ENCODE results near the gene PIK3R2. TPM values are rescaled to one million over a fixed set of nuclear protein-coding genes. Genes with fewer than 3 reads are reported as not detected.

PIK3R2 gene
- total and polyA plus RNA-seq, 2 experiments from 2014 or later: 1.5 to 29.2 TPM

GRCh38 chr19:18137657-18138339 lies 15.2 kb upstream of the PIK3R2 start:
- Histone ChIP-seq H3K9me3 (ENCODE audit: low read depth) (no peaks in the 10 kb centered on the region), H3K27me3 (replicated peaks; ENCODE audit: insufficient read depth) (no peaks in the 10 kb centered on the region), H3K4me3 (no peak overlapping the region), H2AFZ (no peak overlapping the region), H3K9ac (no peak overlapping the region), H3K36me3 (ENCODE audit: low read depth) (peaks cover 8% of the 10 kb centered on the region; the same call in 1 of the 2 replicates), H4K20me1 (ENCODE audit: insufficient read depth) (no peaks in the 10 kb centered on the region), H3K4me1 (ENCODE audit: insufficient read depth) (no peaks in the 10 kb centered on the region), H3K9me2 (ENCODE audit: insufficient read depth) (no peaks in the 10 kb centered on the region), H3F3A (ENCODE audit: insufficient read depth) (no peaks in the 10 kb centered on the region), H3K79me2 (ENCODE audit: insufficient read depth) (no peaks in the 10 kb centered on the region), H3K4me2 (ENCODE audit: unreplicated experiment) (no peak overlapping the region), H3K27ac (no peak overlapping the region)
- no peak for DNase-seq
- 94% methylated on average over 9 of the region's 9 CpGs for WGBS, 2 experiments (ENCODE audit: low coverage in 1 of 2, low lambda C conversion rate in 2 of 2, missing lambda C conversion rate in 2 of 2)
- in situ Hi-C loops (cut with MboI): no loop called here
- no peak for TF ChIP-seq EZH2 (IDR thresholded peaks at IDR 0.05; ENCODE audit: insufficient read depth, poor library complexity, severe bottlenecking)

- no peak overlapping the region for H3K9ac ChIP-seq
- H4K20me1 ChIP-seq (ENCODE audit: insufficient read depth): no peaks in the 10 kb centered on the region
- H3K36me3 ChIP-seq (ENCODE audit: low read depth): peaks cover 12% of the 10 kb centered on the region; the same call in 1 of the 2 replicates
- WGBS, 2 experiments (ENCODE audit: low coverage in 1 of 2, low lambda C conversion rate in 2 of 2, missing lambda C conversion rate in 2 of 2): 96% methylated on average over 1 of the region's 1 CpG
- no peaks in the 10 kb centered on the region for H3F3A ChIP-seq (ENCODE audit: insufficient read depth)
- no peaks in the 10 kb centered on the region for H3K9me3 ChIP-seq (ENCODE audit: low read depth)
- in situ Hi-C loops (cut with MboI): no loop called here
- no peak overlapping the region for H3K4me2 ChIP-seq (ENCODE audit: unreplicated experiment)
- H3K27me3 ChIP-seq (replicated peaks; ENCODE audit: insufficient read depth): no peaks in the 10 kb centered on the region
- no peaks in the 10 kb centered on the region for H3K79me2 ChIP-seq (ENCODE audit: insufficient read depth)
- no peak for DNase-seq
- H3K4me1 ChIP-seq (ENCODE audit: insufficient read depth): no peaks in the 10 kb centered on the region
- H3K27ac ChIP-seq: no peak overlapping the region
- no peak overlapping the region for H3K4me3 ChIP-seq
- no peak overlapping the region for H2AFZ ChIP-seq
- TF ChIP-seq EZH2phosphoT487 (IDR thresholded peaks at IDR 0.05; ENCODE audit: insufficient read depth, low read depth): no peak
- no peaks in the 10 kb centered on the region for H3K9me2 ChIP-seq (ENCODE audit: insufficient read depth)
Observed at GRCh38 chr19:18140473-18140872, 12.5 kb upstream of the PIK3R2 start.

DNA sequence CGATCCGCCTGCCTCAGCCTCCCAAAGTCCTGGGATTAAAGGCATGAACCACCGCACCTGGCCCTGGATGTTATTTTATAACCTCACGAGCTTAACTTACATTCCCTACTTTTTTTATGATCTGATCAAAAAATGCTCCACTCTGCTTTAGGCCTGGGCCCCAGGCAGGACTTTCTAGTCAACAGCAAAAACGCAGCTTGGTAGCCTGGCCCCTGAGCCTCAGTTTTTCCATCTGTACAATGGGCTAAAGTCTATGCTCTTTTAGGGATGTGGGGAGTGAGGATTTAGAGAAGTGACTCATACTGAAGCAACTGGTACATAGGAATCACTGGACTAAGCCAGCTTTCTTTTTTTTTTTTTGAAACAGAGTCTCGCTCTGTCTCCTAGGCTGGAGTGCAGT lies 11.9 kb upstream of the PIK3R2 start:
- Histone ChIP-seq H3F3A (ENCODE audit: insufficient read depth) (no peaks in the 10 kb centered on the region), H4K20me1 (ENCODE audit: insufficient read depth) (no peaks in the 10 kb centered on the region), H3K36me3 (ENCODE audit: low read depth) (peaks cover 13% of the 10 kb centered on the region; the same call in 1 of the 2 replicates), H3K9me3 (ENCODE audit: low read depth) (no peaks in the 10 kb centered on the region), H3K27me3 (replicated peaks; ENCODE audit: insufficient read depth) (no peaks in the 10 kb centered on the region), H3K4me2 (ENCODE audit: unreplicated experiment) (no peak overlapping the region), H3K27ac (no peak overlapping the region), H3K9ac (no peak overlapping the region), H3K4me3 (no peak overlapping the region), H3K4me1 (ENCODE audit: insufficient read depth) (no peaks in the 10 kb centered on the region), H3K79me2 (ENCODE audit: insufficient read depth) (no peaks in the 10 kb centered on the region), H3K9me2 (ENCODE audit: insufficient read depth) (no peaks in the 10 kb centered on the region), H2AFZ (no peak overlapping the region)
- TF ChIP-seq EZH2 (IDR thresholded peaks at IDR 0.05; ENCODE audit: insufficient read depth, poor library complexity, severe bottlenecking) (no peak), EZH2phosphoT487 (IDR thresholded peaks at IDR 0.05; ENCODE audit: insufficient read depth, low read depth) (no peak)
- DNase-seq: peak; percentile 31
- in situ Hi-C loops (cut with MboI): no loop called here
- WGBS, 2 experiments (ENCODE audit: low coverage in 1 of 2, low lambda C conversion rate in 2 of 2, missing lambda C conversion rate in 2 of 2): 86% methylated on average over 5 to 6 of the region's 6 CpGs

DNA sequence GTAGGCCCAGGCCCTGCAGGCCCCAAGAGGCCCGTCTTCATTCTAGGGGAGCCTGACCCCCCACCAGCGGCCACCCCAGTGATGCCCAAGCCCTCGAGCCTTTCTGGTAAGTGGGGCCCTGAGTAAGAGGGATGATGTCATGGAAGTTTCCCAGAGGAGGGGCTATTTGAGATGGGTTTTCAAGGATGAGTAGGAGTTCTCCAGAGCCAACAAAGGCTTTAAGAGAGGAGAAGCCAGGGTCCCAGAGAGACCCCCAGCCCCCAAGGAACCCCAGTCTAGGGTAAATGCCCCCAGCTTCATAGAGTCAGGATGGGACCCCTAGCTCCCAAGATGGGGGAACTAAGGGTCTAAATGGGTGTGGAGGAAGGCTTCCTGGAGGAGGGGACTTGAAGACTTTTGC lies 9.1 kb upstream of the PIK3R2 start:
- no peak overlapping the region for H3K27ac ChIP-seq
- no peak overlapping the region for H3K4me3 ChIP-seq
- in situ Hi-C loops (cut with MboI): no loop called here

More for the DNA sequence above, 9.1 kb upstream of the PIK3R2 start:
- Histone ChIP-seq H4K20me1 (ENCODE audit: insufficient read depth) (no peaks in the 10 kb centered on the region), H3K4me1 (ENCODE audit: insufficient read depth) (no peaks in the 10 kb centered on the region), H3K27me3 (replicated peaks; ENCODE audit: insufficient read depth) (no peaks in the 10 kb centered on the region), H3K36me3 (ENCODE audit: low read depth) (peaks cover 13% of the 10 kb centered on the region; the same call in 1 of the 2 replicates), H3K4me2 (ENCODE audit: unreplicated experiment) (no peak overlapping the region), H3K9me3 (ENCODE audit: low read depth) (no peaks in the 10 kb centered on the region), H3K79me2 (ENCODE audit: insufficient read depth) (no peaks in the 10 kb centered on the region), H3K9ac (no peak overlapping the region), H3K9me2 (ENCODE audit: insufficient read depth) (no peaks in the 10 kb centered on the region), H2AFZ (no peak overlapping the region), H3F3A (ENCODE audit: insufficient read depth) (no peaks in the 10 kb centered on the region)
- WGBS, 2 experiments (ENCODE audit: low coverage in 1 of 2, low lambda C conversion rate in 2 of 2, missing lambda C conversion rate in 2 of 2): 94 to 95% methylated on average over 3 of the region's 3 CpGs
- TF ChIP-seq EZH2phosphoT487 (IDR thresholded peaks at IDR 0.05; ENCODE audit: insufficient read depth, low read depth) (no peak), EZH2 (IDR thresholded peaks at IDR 0.05; ENCODE audit: insufficient read depth, poor library complexity, severe bottlenecking) (no peak)
- no peak for DNase-seq
